Neural cell (in vitro differentiated cells): ENCODE results near the gene TRMT11. TPM values are rescaled to one million over a fixed set of nuclear protein-coding genes. Genes with fewer than 3 reads are reported as not detected.
A peak's percentile ranks its signal among the peaks of the same experiment; 100 is the strongest.

Experiments used
- H2AFZ ChIP-seq: fragments of 200-600, 300-800 bp; sonication (generic), shearing (Covaris generic); 2 replicates; pipeline ENCODE4 v1.6.0; 2014; ENCODE audit warnings: low read depth, mild to moderate bottlenecking, antibody characterized with exemption, low read length, moderate library complexity
- H3F3A ChIP-seq: fragments of 200-600 bp; shearing (Covaris generic); 2 replicates; pipeline ENCODE4 v1.6.1; 2016; ENCODE audit warnings: mild to moderate bottlenecking, moderate library complexity, mixed read lengths, antibody characterized with exemption, low read length; ENCODE audit not compliant: insufficient read depth, poor library complexity, severe bottlenecking
- H3K27ac ChIP-seq: fragments of 200-600, 300-800 bp; sonication (generic), shearing (Covaris generic); 2 replicates; pipeline ENCODE4 v1.5.1; 2014; ENCODE audit warnings: mild to moderate bottlenecking, low read length, moderate library complexity
- H3K27me3 ChIP-seq: fragments of 300-800, 200-600 bp; sonication (generic), shearing (Covaris generic); 2 replicates; pipeline ENCODE4 v1.6.0; 2014; ENCODE audit warnings: mild to moderate bottlenecking, low read depth, low read length, moderate library complexity; ENCODE audit not compliant: insufficient read depth
- H3K36me3 ChIP-seq: fragments of 300-800, 200-600 bp; sonication (generic), shearing (Covaris generic); 2 replicates; pipeline ENCODE4 v1.5.1; 2014; ENCODE audit warnings: mild to moderate bottlenecking, antibody characterized with exemption, low read length, moderate library complexity; ENCODE audit not compliant: insufficient read depth
- H3K4me2 ChIP-seq: fragments of 300-800, 200-600 bp; sonication (generic), shearing (Covaris generic); 2 replicates; pipeline ENCODE4 v1.6.0; 2014; ENCODE audit warnings: mild to moderate bottlenecking, low read length
- H3K4me3 ChIP-seq: fragments of 300-800, 200-600 bp; sonication (generic), shearing (Covaris generic); 2 replicates; pipeline ENCODE4 v1.5.1; 2014; ENCODE audit warnings: mild to moderate bottlenecking, low read length, moderate library complexity
- H3K79me2 ChIP-seq: fragments of 200-600 bp; shearing (Covaris generic); replicated peaks from 2 replicates; pipeline ENCODE4 v1.6.0; 2014; ENCODE audit warnings: mild to moderate bottlenecking, low read length, moderate library complexity; ENCODE audit not compliant: insufficient read depth
- H3K9ac ChIP-seq: fragments of 300-800, 200-600 bp; sonication (generic), shearing (Covaris generic); 2 replicates; pipeline ENCODE4 v1.6.1; 2016; ENCODE audit warnings: mild to moderate bottlenecking, low read length, mixed read lengths
- H3K9me2 ChIP-seq: fragments of 200-600 bp; shearing (Covaris generic); 2 replicates; pipeline ENCODE4 v1.6.1; 2016; ENCODE audit warnings: mild to moderate bottlenecking, low read length, mixed read lengths; ENCODE audit not compliant: insufficient read depth
- H3K9me3 ChIP-seq: fragments of 200-600, 300-800 bp; sonication (generic), shearing (Covaris generic); 2 replicates; pipeline ENCODE4 v1.6.1; 2016; ENCODE audit warnings: mild to moderate bottlenecking, mixed run types, low read length, moderate library complexity, mixed read lengths
- H4K20me1 ChIP-seq: fragments of 200-600 bp; shearing (Covaris generic); 2 replicates; pipeline ENCODE4 v1.6.1; 2016; ENCODE audit warnings: mild to moderate bottlenecking, mixed run types; ENCODE audit not compliant: insufficient read depth
- EP300 ChIP-seq: fragments of 450-650 bp; conservative IDR thresholded peaks from 2 replicates; pipeline ENCODE4 v1.6.1; 2014; ENCODE audit warnings: antibody characterized with exemption, mild to moderate bottlenecking, moderate library complexity; ENCODE audit not compliant: poor library complexity, severe bottlenecking
- EZH2 ChIP-seq: fragments of 200-600, 300-800 bp; shearing (Covaris generic), sonication (generic); IDR thresholded peaks from 2 replicates; pipeline ENCODE4 v1.6.1; 2014; ENCODE audit warnings: antibody characterized with exemption, low read length, borderline replicate concordance, mild to moderate bottlenecking; ENCODE audit not compliant: insufficient read depth, poor library complexity, severe bottlenecking
- MXI1 ChIP-seq: fragments of 450-650 bp; conservative IDR thresholded peaks from 2 replicates; pipeline ENCODE4 v1.6.1; 2014; ENCODE audit warnings: antibody characterized with exemption, mild to moderate bottlenecking; ENCODE audit not compliant: poor library complexity, severe bottlenecking
- POLR2AphosphoS5 ChIP-seq: IDR thresholded peaks from 2 replicates; pipeline ENCODE4 v1.6.1; 2012
- RAD21 ChIP-seq: fragments of 450-650 bp; conservative IDR thresholded peaks from 2 replicates; pipeline ENCODE4 v1.6.1; 2014; ENCODE audit warnings: antibody characterized with exemption, mild to moderate bottlenecking, moderate library complexity
- SMC3 ChIP-seq: fragments of 450-650 bp; conservative IDR thresholded peaks from 2 replicates; pipeline ENCODE4 v1.6.1; 2014; ENCODE audit warnings: antibody characterized with exemption, mild to moderate bottlenecking, moderate library complexity; ENCODE audit not compliant: poor library complexity
- TAF1 ChIP-seq: IDR thresholded peaks from 2 replicates; pipeline ENCODE4 v1.6.1; 2012; ENCODE audit warnings: low read depth
- polyA plus RNA-seq: library from polyadenylated mRNA; depleted of rRNA; stranded (reverse); fragments of >200 nt; gene quantifications from 2 replicates; pipeline ENCODE4 v1.2.3, GENCODE V29; 2014
- TF ChIP-seq, protein P1 (sequence below): IDR thresholded peaks from 2 replicates; pipeline ENCODE4 v1.6.1; 2012; ENCODE audit warnings: borderline replicate concordance
- TF ChIP-seq, protein P2 (sequence below): fragments of 450-650 bp; IDR thresholded peaks from 2 replicates; pipeline ENCODE4 v1.5.1; 2014; ENCODE audit warnings: antibody characterized with exemption, mild to moderate bottlenecking, moderate library complexity; ENCODE audit not compliant: poor library complexity, severe bottlenecking

TRMT11 gene
- polyA plus RNA-seq, 1 donor from 2014 or later, result 37.6 TPM

DNA sequence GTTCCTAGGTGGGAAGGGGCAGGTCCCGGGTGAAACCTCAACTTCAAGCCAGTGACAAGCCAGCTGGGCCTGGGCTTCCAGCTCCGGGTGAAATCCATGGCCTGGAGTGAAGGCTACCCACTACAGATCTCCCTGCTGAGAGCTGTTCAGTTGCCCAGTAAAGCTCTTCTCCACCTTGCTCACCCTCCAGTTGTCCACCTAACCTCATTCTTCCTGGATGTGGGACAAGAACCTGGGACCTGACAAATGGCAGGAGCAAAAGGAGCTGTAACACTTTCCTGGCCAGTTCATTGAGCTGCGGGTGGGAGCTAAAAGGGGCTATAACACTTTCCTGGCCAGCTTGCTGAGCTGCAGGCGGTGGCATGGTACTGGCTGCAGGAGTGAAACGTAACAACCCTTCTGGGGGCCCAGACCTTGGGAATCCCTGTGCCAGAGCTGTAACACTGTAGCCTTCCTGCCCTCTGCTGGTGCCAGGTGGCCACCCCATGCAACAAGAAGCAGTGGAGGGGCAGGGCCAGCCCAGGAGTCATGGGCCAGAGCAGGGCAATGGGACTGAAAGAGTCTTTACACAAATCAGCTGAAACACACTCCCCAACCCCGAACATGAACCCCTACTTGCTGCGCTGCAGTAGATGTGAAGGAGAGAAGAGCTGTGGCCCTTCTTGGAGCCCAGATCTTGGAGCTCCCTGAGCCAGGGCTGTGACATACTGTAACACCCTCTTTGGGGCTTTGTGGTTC lies 33.4 kb upstream of the TRMT11 start:
- Histone ChIP-seq H3K79me2 (peaks cover 7% of the 10 kb centered on the region), H3F3A (no peaks in the 10 kb centered on the region), H3K9me2 (no peaks in the 10 kb centered on the region), H3K36me3 (no peaks in the 10 kb centered on the region), H3K4me3 (no peak overlapping the region), H3K9ac (no peak overlapping the region), H3K4me2 (no peak overlapping the region), H3K27me3 (no peaks in the 10 kb centered on the region), H4K20me1 (no peaks in the 10 kb centered on the region), H2AFZ (no peak overlapping the region), H3K9me3 (no peaks in the 10 kb centered on the region), H3K27ac (no peak overlapping the region)
- TF ChIP-seq POLR2AphosphoS5, result no peak
- TF ChIP-seq, protein P1, sequence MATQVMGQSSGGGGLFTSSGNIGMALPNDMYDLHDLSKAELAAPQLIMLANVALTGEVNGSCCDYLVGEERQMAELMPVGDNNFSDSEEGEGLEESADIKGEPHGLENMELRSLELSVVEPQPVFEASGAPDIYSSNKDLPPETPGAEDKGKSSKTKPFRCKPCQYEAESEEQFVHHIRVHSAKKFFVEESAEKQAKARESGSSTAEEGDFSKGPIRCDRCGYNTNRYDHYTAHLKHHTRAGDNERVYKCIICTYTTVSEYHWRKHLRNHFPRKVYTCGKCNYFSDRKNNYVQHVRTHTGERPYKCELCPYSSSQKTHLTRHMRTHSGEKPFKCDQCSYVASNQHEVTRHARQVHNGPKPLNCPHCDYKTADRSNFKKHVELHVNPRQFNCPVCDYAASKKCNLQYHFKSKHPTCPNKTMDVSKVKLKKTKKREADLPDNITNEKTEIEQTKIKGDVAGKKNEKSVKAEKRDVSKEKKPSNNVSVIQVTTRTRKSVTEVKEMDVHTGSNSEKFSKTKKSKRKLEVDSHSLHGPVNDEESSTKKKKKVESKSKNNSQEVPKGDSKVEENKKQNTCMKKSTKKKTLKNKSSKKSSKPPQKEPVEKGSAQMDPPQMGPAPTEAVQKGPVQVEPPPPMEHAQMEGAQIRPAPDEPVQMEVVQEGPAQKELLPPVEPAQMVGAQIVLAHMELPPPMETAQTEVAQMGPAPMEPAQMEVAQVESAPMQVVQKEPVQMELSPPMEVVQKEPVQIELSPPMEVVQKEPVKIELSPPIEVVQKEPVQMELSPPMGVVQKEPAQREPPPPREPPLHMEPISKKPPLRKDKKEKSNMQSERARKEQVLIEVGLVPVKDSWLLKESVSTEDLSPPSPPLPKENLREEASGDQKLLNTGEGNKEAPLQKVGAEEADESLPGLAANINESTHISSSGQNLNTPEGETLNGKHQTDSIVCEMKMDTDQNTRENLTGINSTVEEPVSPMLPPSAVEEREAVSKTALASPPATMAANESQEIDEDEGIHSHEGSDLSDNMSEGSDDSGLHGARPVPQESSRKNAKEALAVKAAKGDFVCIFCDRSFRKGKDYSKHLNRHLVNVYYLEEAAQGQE, result no peak
- no peak for TF ChIP-seq EP300
- TF ChIP-seq MXI1, result no peak
- TF ChIP-seq, protein P2, sequence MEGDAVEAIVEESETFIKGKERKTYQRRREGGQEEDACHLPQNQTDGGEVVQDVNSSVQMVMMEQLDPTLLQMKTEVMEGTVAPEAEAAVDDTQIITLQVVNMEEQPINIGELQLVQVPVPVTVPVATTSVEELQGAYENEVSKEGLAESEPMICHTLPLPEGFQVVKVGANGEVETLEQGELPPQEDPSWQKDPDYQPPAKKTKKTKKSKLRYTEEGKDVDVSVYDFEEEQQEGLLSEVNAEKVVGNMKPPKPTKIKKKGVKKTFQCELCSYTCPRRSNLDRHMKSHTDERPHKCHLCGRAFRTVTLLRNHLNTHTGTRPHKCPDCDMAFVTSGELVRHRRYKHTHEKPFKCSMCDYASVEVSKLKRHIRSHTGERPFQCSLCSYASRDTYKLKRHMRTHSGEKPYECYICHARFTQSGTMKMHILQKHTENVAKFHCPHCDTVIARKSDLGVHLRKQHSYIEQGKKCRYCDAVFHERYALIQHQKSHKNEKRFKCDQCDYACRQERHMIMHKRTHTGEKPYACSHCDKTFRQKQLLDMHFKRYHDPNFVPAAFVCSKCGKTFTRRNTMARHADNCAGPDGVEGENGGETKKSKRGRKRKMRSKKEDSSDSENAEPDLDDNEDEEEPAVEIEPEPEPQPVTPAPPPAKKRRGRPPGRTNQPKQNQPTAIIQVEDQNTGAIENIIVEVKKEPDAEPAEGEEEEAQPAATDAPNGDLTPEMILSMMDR, result no peak
- no peak for TF ChIP-seq EZH2
- TF ChIP-seq RAD21, result no peak
- no peak for TF ChIP-seq TAF1
- TF ChIP-seq SMC3, result no peak

DNA sequence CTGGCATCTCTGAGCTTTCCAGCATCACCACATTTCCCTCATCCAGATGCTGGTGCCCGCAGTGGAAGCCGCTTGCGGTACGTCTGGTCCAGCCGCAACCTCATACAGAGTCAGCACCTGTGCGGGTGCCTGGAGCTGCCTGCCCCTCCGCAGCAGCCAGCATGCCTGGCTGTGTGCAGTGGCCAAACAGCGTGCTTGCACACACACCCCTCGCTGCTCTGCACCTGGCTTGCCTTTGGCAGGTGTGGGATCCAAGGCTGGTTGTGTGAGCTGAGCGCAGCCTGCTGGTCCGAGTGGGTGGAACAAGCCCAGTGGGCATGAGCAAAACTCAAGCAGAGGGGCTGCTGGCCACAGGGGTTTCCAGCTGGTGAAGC lies 32.9 kb upstream of the TRMT11 start:
- H4K20me1 ChIP-seq, result no peaks in the 10 kb centered on the region
- no peaks in the 10 kb centered on the region for H3F3A ChIP-seq
- no peaks in the 10 kb centered on the region for H3K9me3 ChIP-seq
- H3K9ac ChIP-seq, result no peak overlapping the region
- H3K79me2 ChIP-seq, result peaks cover 12% of the 10 kb centered on the region
- no peaks in the 10 kb centered on the region for H3K9me2 ChIP-seq
- H3K4me2 ChIP-seq, result no peak overlapping the region
- H3K36me3 ChIP-seq, result no peaks in the 10 kb centered on the region
- no peak overlapping the region for H3K27ac ChIP-seq
- H3K27me3 ChIP-seq, result no peaks in the 10 kb centered on the region
- H2AFZ ChIP-seq, result no peak overlapping the region
- TF ChIP-seq EP300 (no peak), SMC3 (peak; percentile 54), EZH2 (no peak), TAF1 (no peak), RAD21 (peak; percentile 60), POLR2AphosphoS5 (no peak), MXI1 (no peak)
- TF ChIP-seq, protein P1, result no peak
- TF ChIP-seq, protein P2, result peak; percentile 46
- no peak overlapping the region for H3K4me3 ChIP-seq
